IPS-18c (cell line): ENCODE results near the gene ENKUR.

Source experiments
- H3K4me3 ChIP-seq: 2 replicates; pipeline ENCODE4 v1.7.0; 2013; ENCODE audit warnings: low read depth, mild to moderate bottlenecking, low read length, moderate library complexity; ENCODE audit not compliant: insufficient read depth
- H3K9me3 ChIP-seq: one replicate; pipeline ENCODE4 v1.6.1; 2013; ENCODE audit warnings: mild to moderate bottlenecking, low read length, moderate library complexity; ENCODE audit not compliant: control insufficient read depth, insufficient read depth

The ENKUR gene

GRCh38 chr10:24935504-24936292 is 80.3 kb downstream of the ENKUR start:
- no peak overlapping the region for H3K4me3 ChIP-seq
- H3K9me3 ChIP-seq, result no peaks in the 10 kb centered on the region
